Stimulated activated CD4-positive, alpha-beta T cell treated with anti-CD3 and anti-CD28 coated beads, Interleukin-2, amount 100 ng/mL, for 24 hours (primary cell): ENCODE results near the gene TMEM74B.

ENCODE experiments used
- DNase-seq, 2 donors: peaks; one replicate each; pipeline ENCODE4 v3.0.0-alpha.2; 2020

Gene TMEM74B

GRCh38 chr20:1131354-1131753 is 53.4 kb downstream of the TMEM74B start:
- DNase-seq, result no peak

DNA sequence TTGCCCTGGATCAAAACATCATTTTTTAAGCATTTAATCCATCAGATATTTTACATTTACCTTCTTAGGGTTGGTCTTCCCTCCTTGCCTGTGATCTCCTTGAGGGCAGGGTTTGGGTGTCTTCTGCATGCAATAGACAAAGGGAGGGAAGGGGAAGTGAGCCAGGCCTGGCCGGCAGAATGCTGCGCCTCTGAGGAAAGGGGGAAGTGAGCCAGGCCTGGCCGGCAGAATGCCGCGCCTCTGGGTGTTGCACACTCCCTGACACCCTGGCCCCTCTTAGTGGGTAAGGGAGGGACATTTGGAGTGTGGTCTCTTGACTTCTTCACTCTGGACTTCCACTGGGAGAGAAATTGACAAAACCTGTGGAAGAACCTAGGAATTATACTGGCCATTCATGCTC is 53.9 kb downstream of the TMEM74B start:
- DNase-seq, result no peak
